B cell (primary cell): ENCODE results near the gene HCN2. TPM values are rescaled to one million over a fixed set of nuclear protein-coding genes. Genes with fewer than 3 reads are reported as not detected.

Experiments used
- ATAC-seq: fragments of 200-7000 bp; cut with Tn5 transposase; one replicate; pipeline ENCODE4 v1.10.0; 2021; ENCODE audit warnings: low read depth, mild to moderate bottlenecking, moderate number of reproducible peaks, moderate library complexity
- CTCF ChIA-PET: fragments of 350-600 bp; sonication (Branson Sonifier 250); formaldehyde crosslinking; loops from one replicate; lab custom pipeline; 2021; ENCODE audit warnings: antibody characterized with exemption, inconsistent platforms; lab: Charles Lee
- POLR2A ChIA-PET: fragments of 350-600 bp; sonication (Branson Sonifier 250); formaldehyde crosslinking; loops from one replicate; lab custom pipeline; 2021; ENCODE audit warnings: antibody characterized with exemption; lab: Charles Lee
- DNase-seq: peaks from one replicate; pipeline ENCODE4 v3.0.0; 2013
- H2AFZ ChIP-seq: 2 replicates; pipeline ENCODE4 v1.6.1; 2012; ENCODE audit warnings: mild to moderate bottlenecking, low read depth, low read length; ENCODE audit not compliant: insufficient read depth, poor library complexity, severe bottlenecking
- H3K27ac ChIP-seq, 2 donors: 1 replicate in 1 of 2; 2 replicates in 1 of 2; pipeline ENCODE4 v1.5.1; 2012 to 2013; ENCODE audit warnings: low read length in 2 of 2, mild to moderate bottlenecking in 2 of 2, moderate library complexity in 1 of 2
- H3K27me3 ChIP-seq, 4 experiments: fragments of 200-600 bp in 1 of 4; sonication (generic) in 1 of 4; replicated peaks in 1 of 4; 1 replicate in 2 of 4; 2 replicates in 2 of 4; pipeline versions ENCODE4 v1.6.1 to v1.7.0; 2013 to 2016; ENCODE audit warnings: low read length in 3 of 4, mild to moderate bottlenecking in 2 of 4, mixed read lengths in 1 of 4, moderate library complexity in 1 of 4; ENCODE audit not compliant: insufficient read depth in 4 of 4, control insufficient read depth in 3 of 4; ENCODE audit errors: control extremely low read depth in 1 of 4
- H3K36me3 ChIP-seq, 2 experiments: replicated peaks in 1 of 2; 1 replicate in 1 of 2; 2 replicates in 1 of 2; pipeline versions ENCODE4 v1.6.1 to v1.7.1; 2013; ENCODE audit warnings: low read length in 1 of 2; ENCODE audit not compliant: insufficient read depth in 2 of 2, control insufficient read depth in 1 of 2; ENCODE audit errors: control extremely low read depth in 1 of 2, extremely low read depth in 1 of 2
- H3K4me1 ChIP-seq, 2 donors: fragments of 200-600 bp in 1 of 2; sonication (generic) in 1 of 2; 1 replicate in 1 of 2; 2 replicates in 1 of 2; pipeline versions ENCODE4 v1.5.1 to v1.6.1; 2013 to 2017; ENCODE audit warnings: low read length in 2 of 2; ENCODE audit not compliant: control insufficient read depth in 2 of 2, insufficient read depth in 2 of 2
- H3K4me2 ChIP-seq: replicated peaks from 2 replicates; pipeline ENCODE3; 2012; ENCODE audit warnings: mild to moderate bottlenecking, low read depth, low read length; ENCODE audit not compliant: poor library complexity, severe bottlenecking
- H3K4me3 ChIP-seq, 5 experiments: fragments of 200-600 bp in 1 of 5; sonication (generic) in 1 of 5; 1 replicate in 3 of 5; 2 replicates in 2 of 5; pipeline versions ENCODE4 v1.5.1 to v1.7.0; 2011 to 2016; ENCODE audit warnings: low read length in 4 of 5, mild to moderate bottlenecking in 4 of 5, low read depth in 2 of 5, control low read depth in 1 of 5, moderate library complexity in 1 of 5; ENCODE audit not compliant: insufficient read depth in 1 of 5; ENCODE audit errors: control extremely low read depth in 1 of 5, extremely low read depth in 1 of 5
- H3K79me2 ChIP-seq: fragments of 200-600 bp; sonication (generic); one replicate; pipeline ENCODE4 v1.6.0; 2016; ENCODE audit warnings: low read length; ENCODE audit not compliant: control insufficient read depth, insufficient read depth
- H3K9ac ChIP-seq: fragments of 200-600 bp; sonication (generic); 2 replicates; pipeline ENCODE4 v1.6.1; 2017; ENCODE audit warnings: mild to moderate bottlenecking, low read length, moderate library complexity
- H3K9me3 ChIP-seq, 3 donors: one replicate each; pipeline versions ENCODE4 v1.6.1 to v1.7.1; 2013; ENCODE audit warnings: low read length in 2 of 3; ENCODE audit not compliant: control insufficient read depth in 2 of 3, insufficient read depth in 1 of 3; ENCODE audit errors: control extremely low read depth in 1 of 3
- H4K20me1 ChIP-seq: 2 replicates; pipeline ENCODE4 v1.6.0; 2012; ENCODE audit warnings: mild to moderate bottlenecking, low read length; ENCODE audit not compliant: insufficient read depth, control insufficient read depth, poor library complexity, severe bottlenecking
- H3K27ac Mint-ChIP-seq: one replicate; pipeline ENCODE4 v1.8.0; 2021; ENCODE audit warnings: mixed read lengths
- H3K27me3 Mint-ChIP-seq: one replicate; pipeline ENCODE4 v1.8.0; 2021; ENCODE audit warnings: mixed read lengths
- H3K4me1 Mint-ChIP-seq: one replicate; pipeline ENCODE4 v1.8.0; 2021; ENCODE audit warnings: mixed read lengths
- H3K4me3 Mint-ChIP-seq: one replicate; pipeline ENCODE4 v1.8.0; 2021; ENCODE audit warnings: mixed read lengths
- H3K9me3 Mint-ChIP-seq: one replicate; pipeline ENCODE4 v1.8.0; 2022; ENCODE audit warnings: mixed read lengths; ENCODE audit not compliant: insufficient read depth
- EZH2 ChIP-seq: IDR thresholded peaks from 2 replicates; pipeline ENCODE4 v1.6.1; 2012; ENCODE audit warnings: borderline replicate concordance, low read depth, mild to moderate bottlenecking, moderate library complexity, low read length; ENCODE audit not compliant: insufficient read depth, poor library complexity, severe bottlenecking
- WGBS: methylation state at CpG from one replicate; pipeline ENCODE4 v1.1.5; 2013; ENCODE audit warnings: missing lambda C conversion rate; ENCODE audit not compliant: insufficient coverage; 5-methylcytosine and 5-hydroxymethylcytosine counted together
- intact Hi-C: fragments of 100-400 bp; cut with micrococcal nuclease; formaldehyde crosslinking; loops from one replicate; pipeline ENCODE4 v1.10.0; 2022
- polyA plus RNA-seq: library from polyadenylated mRNA; depleted of rRNA; stranded (reverse); fragments of >200 nt; gene quantifications from 2 replicates; pipeline ENCODE4 v1.2.3, GENCODE V29; 2012
- total RNA-seq, 2 donors: library from RNA; stranded (reverse); fragments of 120-200 nt in 1 of 2; gene quantifications; 1 replicate in 1 of 2; 2 replicates in 1 of 2; pipeline versions ENCODE4 v1.2.3 to v1.2.4, GENCODE V29; 2013 to 2022
- TF ChIP-seq, protein P1 (sequence below): fragments of 200-600 bp; IDR thresholded peaks from one replicate; pipeline ENCODE4 v1.8.0; 2022; ENCODE audit warnings: antibody characterized with exemption, mild to moderate bottlenecking

HCN2 gene
- total and polyA plus RNA-seq, 2 donors (not counting 1 experiment from before 2014, with no cell fraction given): 0.27 to 0.57 TPM

DNA sequence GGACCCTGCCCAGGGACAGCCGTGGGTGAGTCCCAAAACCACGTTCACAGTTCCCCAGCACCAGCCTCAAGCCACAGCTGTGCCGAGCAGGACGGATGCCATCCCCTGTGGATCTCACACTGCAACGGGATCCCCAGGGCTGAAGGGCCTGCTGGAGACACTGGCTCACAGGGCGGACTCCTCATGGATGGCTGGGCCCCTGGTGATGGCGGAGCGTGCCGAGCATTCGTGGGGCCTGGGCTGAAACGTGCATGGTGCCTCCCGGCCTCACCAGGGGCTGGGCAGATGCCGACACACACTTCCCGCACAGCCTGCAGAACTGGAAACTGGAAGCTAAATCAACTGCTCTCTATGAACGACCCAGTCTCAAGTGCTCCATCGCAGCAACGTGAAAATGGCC lies 63.7 kb downstream of the HCN2 start:
- H3K27ac ChIP-seq: no peak overlapping the region
- no peak overlapping the region for H3K4me3 ChIP-seq
- DNase-seq (no peak), ATAC-seq (no peak)
- H3K9ac ChIP-seq: no peak overlapping the region
- H4K20me1 ChIP-seq: peaks cover 99% of the 10 kb centered on the region
- no peak overlapping the region for H3K4me2 ChIP-seq
- H3K9me3 ChIP-seq: no peaks in the 10 kb centered on the region
- peaks cover 84% of the 10 kb centered on the region for H3K79me2 ChIP-seq
- intact Hi-C loops: no loop called here
- H3K4me1 ChIP-seq: peaks cover 5 to 17% of the 10 kb centered on the region in 2 donors
- H3K27me3 ChIP-seq: no peaks in the 10 kb centered on the region
- Mint-ChIP-seq H3K27ac (no peak overlapping the region), H3K9me3 (no peaks in the 10 kb centered on the region), H3K4me1 (peaks cover 33% of the 10 kb centered on the region), H3K4me3 (no peak overlapping the region), H3K27me3 (no peaks in the 10 kb centered on the region)
- no peak overlapping the region for H2AFZ ChIP-seq
- TF ChIP-seq EZH2: no peak
- TF ChIP-seq, protein P1, sequence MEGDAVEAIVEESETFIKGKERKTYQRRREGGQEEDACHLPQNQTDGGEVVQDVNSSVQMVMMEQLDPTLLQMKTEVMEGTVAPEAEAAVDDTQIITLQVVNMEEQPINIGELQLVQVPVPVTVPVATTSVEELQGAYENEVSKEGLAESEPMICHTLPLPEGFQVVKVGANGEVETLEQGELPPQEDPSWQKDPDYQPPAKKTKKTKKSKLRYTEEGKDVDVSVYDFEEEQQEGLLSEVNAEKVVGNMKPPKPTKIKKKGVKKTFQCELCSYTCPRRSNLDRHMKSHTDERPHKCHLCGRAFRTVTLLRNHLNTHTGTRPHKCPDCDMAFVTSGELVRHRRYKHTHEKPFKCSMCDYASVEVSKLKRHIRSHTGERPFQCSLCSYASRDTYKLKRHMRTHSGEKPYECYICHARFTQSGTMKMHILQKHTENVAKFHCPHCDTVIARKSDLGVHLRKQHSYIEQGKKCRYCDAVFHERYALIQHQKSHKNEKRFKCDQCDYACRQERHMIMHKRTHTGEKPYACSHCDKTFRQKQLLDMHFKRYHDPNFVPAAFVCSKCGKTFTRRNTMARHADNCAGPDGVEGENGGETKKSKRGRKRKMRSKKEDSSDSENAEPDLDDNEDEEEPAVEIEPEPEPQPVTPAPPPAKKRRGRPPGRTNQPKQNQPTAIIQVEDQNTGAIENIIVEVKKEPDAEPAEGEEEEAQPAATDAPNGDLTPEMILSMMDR: no peak
- H3K36me3 ChIP-seq: peaks cover 0 to 59% of the 10 kb centered on the region in 2 experiments
- WGBS: 95% methylated on average over 17 of the region's 17 CpGs
- ChIA-PET CTCF (no interaction called here), POLR2A (no interaction called here)

DNA sequence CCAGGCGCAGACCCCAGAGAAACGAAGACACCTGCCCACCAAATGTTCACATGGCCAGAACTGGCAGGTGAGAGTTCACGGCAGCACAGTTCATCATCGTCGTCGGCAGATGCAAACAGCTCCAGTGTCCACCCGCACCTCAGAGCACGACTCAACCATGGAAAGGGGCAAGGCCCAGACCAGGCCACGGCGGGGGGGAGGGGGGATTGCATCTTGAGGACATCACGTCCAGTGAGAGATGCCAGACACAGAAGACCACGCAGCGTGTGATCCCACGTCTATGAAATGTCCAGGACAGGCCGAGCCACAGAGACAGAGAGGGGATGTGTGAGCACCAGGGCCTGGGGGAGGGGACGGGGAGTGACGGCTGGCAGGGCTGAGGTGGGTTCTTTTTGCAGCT lies 66.0 kb downstream of the HCN2 start:
- CTCF ChIA-PET: interaction anchor here (1.1 kb wide), 1 partner anchor 82 kb away, joined by 3 read pairs; no protein-coding TSS in a partner anchor
- Mint-ChIP-seq H3K4me1 (peaks cover 53% of the 10 kb centered on the region), H3K27ac (peak overlapping the region; percentile 6), H3K27me3 (no peaks in the 10 kb centered on the region), H3K9me3 (no peaks in the 10 kb centered on the region), H3K4me3 (no peak overlapping the region)
- Histone ChIP-seq H4K20me1 (peaks cover 99% of the 10 kb centered on the region), H3K9me3 (no peaks in the 10 kb centered on the region), H3K36me3 (peaks cover 0 to 60% of the 10 kb centered on the region in 2 experiments), H3K79me2 (peaks cover 100% of the 10 kb centered on the region), H2AFZ (no peak overlapping the region), H3K4me3 (no peak overlapping the region), H3K4me2 (no peak overlapping the region), H3K9ac (no peak overlapping the region), H3K4me1 (peaks cover 26 to 40% of the 10 kb centered on the region in 2 donors), H3K27me3 (no peaks in the 10 kb centered on the region), H3K27ac (no peak overlapping the region)
- no peak for ATAC-seq
- POLR2A ChIA-PET: interaction anchor here (1.1 kb wide), 1 partner anchor 14 kb away, joined by 3 read pairs; no protein-coding TSS in a partner anchor
- 91% methylated on average over 13 of the region's 17 CpGs for WGBS
- DNase-seq: no peak
- intact Hi-C loops: no loop called here
- no peak for TF ChIP-seq EZH2
- TF ChIP-seq, protein P1: no peak
